ENCODE measurements around the gene TTLL3.

- TF ChIP-seq CTCF (IDR thresholded peaks at IDR 0.05) (no peak), POLR2A (IDR thresholded peaks at IDR 0.05) (no peak), POLR2AphosphoS5 (IDR thresholded peaks at IDR 0.05) (no peak), EP300 (IDR thresholded peaks at IDR 0.05) (no peak)
These were observed 31.7 kb upstream of the TTLL3 start for GRCh38 chr3:9778143-9779074.

Data from upper lobe of left lung (tissue), 4 donors.